Right renal cortex interstitium (tissue), 3 donors: Measurements from ENCODE around the gene CADPS2. TPM values are rescaled to one million over a fixed set of nuclear protein-coding genes. Genes with fewer than 3 reads are reported as not detected.

ENCODE experiments used
- DNase-seq, 3 donors: peaks; one replicate each; pipeline ENCODE4 v3.0.0-alpha.2; 2013; ENCODE audit warnings: low read depth in 3 of 3, low spot score in 2 of 3
- polyA plus RNA-seq, 3 donors: library from polyadenylated mRNA; unstranded; fragments of 120-200 nt; gene quantifications; one replicate each; pipeline ENCODE4 v1.2.1, GENCODE V29; 2013; ENCODE audit not compliant: insufficient read length in 3 of 3

Gene CADPS2
- polyA plus RNA-seq: 10 to 100 TPM; 47.2 to 69.8 (median 60.7) TPM

DNA sequence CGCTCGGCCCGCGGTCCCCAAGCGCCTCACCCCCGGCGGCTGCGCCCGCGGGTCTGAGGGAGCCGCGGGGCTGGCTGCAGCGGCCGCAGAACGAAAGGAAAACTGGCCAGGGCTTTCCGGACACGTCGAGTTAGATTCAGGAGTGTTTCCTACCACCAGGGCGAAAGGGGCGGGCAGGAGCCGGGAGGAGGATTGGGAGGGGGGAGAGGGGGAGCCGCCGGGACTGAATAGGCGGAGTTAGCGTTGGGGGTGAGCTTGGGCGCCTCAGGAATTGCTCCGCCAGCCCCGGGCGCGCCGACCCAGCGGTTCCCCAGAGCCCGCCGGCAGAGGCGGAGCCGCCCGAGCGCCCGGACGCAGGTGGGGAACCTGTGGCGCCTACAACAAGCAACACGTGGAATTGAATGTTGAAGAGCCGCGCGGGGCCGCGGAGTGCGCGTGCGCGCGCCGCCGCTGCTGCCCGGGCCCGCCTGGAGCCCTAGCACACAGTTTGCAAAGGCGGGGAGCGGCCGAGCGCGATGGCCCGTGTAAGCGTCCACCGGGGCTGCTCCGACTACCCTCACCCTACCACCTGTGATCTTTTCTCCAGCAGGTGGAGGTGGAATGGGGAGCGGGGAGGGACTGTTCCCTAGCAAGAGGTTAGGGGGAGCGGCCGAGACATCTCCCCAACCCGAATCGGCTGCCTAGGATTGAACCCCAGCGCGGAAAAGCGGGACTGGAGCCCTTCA, at the start of gene CADPS2:
Gene CADPS2 (minus strand): TSS at position 104 of the 725 bp plus-strand sequence. CDS start 123 bp downstream, outside the sequence.
- peak; percentile 66 to 78 (median 76) for DNase-seq

DNA sequence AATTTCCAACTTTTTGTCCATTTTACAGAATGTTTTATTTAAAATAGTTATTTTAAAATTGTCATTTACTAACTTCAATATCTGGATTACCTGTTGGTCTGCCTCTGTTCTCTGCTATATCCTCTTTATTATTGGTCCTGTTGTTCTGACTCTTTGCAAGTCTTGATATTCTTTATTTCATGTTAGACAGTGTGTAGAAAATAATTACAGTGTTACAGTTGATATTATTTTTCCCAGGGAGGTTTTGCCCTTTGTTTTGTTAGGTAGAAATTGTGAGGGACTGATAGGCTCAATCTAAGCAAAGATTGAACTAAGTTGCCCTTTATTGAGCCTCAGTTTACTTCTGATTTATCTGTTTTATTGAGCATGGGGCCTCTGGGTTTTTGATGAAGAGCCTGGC, 49.4 kb upstream of the CADPS2 start:
- DNase-seq: no peak

DNA sequence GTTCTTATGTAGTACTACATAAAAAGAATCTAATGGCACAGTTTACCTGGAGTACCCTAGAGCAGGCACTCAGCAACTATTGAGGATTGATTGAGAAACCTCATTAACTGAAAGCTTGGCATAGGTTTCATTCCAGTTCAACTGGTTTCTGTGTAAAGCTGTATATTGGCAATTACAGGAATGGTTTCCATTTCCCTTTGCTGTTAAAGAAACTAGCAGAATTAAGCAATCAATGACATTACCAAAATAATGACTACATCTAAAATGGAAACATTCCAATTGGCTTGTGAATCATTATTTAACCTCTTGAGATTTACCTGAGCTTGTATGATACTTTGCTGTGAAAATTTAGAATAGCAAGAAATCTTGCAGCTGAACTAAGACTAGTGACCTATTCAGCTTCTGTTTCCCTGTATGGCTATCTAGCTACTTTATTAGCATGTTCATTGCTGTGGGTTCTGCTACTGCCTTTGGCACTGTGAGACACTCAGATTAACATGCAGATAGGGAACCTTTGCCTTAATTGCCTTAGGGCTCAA, 33.5 kb upstream of the CADPS2 start:
- no peak for DNase-seq

DNA sequence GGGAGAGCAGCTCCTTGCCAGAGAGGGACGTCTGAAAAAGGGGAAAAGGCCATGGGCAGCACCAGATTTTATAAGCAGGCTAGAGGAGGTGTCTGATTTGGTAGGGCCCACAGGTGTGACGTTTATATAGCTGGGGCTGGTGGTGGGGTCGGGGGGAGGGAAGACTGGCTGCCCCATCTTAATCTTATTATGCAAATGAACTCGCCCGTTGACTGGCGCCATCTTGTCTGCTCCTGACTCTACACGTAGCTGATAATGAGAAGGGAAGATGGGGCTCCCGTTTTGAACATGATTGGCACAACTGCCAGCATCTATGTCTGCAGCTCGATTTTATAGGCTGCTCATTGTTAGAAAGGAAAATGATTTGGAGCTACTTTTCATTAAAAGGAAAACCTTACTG, 28.6 kb upstream of the CADPS2 start:
- no peak for DNase-seq

DNA sequence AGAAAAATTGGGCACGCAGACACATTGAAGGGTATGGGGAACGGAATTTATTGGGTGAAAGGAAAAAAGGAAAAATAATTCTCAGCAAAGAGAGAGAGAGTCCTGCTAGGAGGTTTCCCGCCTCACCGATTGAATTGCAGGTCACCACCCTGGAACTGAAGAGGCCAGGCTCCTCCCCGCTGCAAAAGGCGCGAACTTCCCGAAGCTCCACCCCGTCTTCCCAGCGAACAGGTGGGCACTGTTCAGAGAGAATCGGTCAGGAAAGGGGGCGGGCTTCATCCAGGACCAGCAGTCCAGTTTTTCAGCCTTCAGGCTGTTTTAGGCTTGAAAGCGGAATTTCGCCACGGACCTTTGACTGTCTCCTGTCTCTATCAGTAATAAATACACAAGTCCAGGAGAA, 27.3 kb upstream of the CADPS2 start:
- no peak for DNase-seq

DNA sequence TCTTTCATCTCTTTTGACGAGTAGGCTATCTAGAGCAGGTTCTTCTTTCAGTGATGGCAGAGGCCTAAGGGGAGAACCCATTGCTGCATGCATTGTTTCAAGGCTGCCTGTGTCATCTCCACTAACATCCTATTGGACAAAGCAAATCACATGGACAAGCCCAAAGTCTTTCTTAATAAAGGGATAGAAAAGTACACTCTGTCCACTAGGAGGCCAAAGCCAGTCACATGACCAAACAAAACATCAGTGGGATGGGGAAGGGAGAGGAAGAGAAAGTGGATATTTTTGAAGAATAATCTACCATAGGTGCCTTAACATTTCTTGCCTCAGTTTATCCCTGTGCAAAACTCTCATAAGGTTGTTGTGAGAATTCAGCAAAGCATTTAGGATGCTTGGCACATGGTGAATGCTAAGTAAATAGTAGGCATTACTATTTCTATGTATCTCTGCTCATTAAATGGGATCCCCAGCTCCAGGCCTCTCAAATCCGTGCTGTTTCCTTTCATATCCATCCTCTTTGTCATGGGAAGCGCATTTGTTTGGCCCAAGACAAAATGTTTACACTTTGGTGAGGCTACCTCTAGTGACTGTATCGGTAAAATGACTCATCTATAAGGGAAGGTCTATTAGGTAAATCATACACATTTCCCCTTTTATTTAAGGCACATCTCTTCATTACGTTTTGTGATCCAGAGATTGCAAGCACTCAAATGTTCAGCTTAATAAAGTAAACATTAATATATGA, 16.7 kb upstream of the CADPS2 start:
- no peak for DNase-seq

DNA sequence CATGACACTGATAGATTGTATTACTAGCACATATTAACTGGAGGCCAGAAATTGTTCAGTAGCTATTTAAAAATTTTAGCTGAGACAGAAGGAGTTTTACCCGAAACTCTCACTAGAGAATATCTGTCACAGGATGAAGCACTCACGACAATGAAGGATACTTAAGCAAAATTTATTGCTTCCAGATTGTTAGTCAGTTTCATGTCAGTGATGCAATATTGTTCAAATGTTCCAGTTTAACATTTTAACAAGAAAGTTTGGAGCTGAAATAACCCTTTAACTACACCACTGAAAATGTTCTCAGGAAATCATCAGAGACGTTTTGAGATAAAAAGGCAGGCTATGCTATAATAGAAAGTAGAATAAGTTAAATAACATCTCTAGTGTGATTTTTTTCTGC, 15.0 kb upstream of the CADPS2 start:
- DNase-seq: no peak

DNA sequence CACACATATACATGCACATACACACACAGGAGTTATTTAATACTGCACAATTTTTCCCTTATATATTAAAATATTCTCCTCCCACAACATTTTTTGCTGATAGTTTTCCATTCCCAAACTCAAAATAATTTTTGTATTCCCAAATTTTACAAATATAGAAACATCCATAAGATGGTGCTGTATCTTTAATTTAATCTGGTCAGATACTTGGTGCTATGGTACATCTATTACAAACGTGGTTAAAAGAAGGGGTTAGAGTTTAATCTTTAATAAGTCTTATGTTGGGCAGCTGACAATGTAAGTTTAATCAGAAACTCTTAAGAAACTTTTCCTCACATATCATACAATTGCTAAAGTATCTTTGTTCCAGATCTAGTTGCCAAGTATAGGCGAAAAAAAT, 10.2 kb upstream of the CADPS2 start:
- DNase-seq: no peak

DNA sequence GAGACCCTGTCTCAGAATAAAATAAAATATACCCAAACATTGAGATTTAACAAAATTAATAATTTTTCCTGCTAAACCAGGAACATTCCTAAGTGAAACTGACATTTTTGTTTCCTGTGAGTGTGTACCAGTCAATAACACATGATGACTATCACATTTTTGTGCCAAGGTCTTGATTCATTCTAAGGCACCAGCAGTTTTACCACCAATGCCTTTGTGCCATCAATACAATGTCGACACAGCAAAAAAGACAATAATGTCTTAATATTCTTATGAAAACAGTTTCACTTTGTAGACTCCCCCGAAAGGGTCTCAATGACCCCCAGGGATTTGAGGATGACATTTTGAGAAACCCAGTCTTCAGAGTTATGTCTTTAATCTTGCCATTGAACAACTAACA, 7.2 kb upstream of the CADPS2 start:
- no peak for DNase-seq

DNA sequence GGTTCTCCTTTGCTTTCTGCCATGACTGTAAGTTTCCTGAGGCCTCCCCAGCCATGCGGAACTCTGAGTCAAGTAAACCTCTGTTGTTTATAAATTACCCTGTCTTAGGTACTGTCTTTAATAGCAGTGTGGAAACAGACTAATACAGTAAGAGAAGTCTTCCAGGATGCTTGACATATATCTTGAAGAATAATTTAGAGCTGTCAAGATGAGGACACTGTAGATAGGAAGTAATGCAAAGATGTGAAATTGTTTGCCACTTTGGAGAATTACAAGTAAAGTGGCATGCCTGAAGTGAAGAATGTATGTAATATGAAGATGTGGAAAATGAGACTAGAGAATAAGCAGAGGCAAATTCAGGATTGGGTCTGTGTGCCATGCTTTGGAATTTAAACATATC, 2.9 kb upstream of the CADPS2 start:
- no peak for DNase-seq

DNA sequence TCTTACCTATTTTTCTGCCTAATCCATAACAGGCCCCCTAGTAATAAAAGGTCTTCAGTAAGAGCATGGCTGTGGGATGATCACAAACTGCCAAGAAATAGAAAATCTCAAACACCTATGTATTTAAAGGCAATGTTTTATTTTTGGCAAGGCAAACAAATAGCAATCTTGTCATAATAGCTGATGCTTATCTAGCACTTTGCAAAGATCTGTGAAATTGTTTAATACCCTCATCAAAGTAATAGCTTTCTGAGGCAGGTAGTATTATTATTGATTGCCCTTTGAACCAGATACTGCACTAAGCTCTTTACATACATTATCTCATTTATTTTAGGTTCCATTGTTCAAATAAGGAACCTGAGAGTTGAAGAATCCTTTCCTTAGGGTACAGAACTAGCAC, 1.6 kb upstream of the CADPS2 start:
- DNase-seq: no peak

DNA sequence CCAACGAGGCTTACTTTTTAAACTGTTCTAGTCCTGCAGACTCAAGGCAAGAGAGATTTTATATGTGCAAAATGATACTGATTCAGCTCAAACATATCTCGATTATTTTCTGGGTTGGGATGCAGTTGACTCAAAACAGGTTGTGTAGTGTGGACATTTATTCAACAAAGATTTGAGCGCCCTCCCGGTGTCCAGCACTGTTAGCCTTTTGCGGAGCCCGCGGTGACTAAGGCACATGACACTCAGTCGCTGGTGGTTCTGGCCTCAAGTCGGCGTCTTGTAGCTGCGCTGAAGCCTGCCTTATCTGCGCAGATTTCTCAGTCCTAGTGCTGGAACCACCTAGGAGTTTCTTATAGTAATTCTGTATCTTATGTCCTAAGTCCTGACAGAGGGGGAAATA, 938 bp upstream of the CADPS2 start:
- DNase-seq: peak in 2 of 3 donors; percentile 47 to 55

DNA sequence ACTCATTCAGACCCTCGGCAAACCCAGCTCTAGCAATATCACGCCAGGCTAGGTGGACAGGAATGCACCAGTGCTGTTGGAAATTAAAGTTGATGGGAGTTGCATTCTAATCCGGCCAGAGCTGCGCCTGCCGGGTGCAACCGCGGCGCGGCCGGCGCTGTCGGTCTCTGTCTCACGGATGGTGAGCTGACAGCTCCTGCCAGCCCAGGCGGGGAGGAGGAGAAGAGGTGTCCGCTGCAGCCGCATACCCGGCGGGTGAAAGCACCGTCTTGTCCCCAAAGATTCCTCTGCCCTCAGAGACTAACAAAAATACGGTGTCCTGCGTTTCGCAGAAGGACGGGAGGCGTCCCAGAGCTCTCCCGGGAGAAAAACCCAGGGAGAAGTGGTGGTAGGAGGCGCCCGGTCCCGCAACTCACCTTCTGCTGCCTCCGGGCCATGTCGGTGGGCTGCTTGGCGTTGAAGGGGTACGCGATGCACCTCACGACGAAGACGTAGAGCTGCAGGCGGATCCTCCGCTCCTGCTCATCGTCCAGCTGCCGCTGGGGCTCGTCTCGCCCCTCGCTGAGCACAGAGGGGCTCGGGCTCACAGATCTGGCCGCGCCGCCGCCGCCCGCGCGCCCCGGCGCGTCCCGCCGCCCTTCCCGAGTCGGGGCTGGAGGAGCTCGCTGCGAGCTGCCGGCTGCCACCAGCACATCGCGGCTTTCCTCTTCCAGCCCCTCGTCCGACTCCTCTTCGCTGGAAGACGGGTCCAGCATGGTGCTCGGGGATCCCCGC, 490 bp downstream of the CADPS2 start:
- DNase-seq: peak in 1 of 3 donors; percentile 10

DNA sequence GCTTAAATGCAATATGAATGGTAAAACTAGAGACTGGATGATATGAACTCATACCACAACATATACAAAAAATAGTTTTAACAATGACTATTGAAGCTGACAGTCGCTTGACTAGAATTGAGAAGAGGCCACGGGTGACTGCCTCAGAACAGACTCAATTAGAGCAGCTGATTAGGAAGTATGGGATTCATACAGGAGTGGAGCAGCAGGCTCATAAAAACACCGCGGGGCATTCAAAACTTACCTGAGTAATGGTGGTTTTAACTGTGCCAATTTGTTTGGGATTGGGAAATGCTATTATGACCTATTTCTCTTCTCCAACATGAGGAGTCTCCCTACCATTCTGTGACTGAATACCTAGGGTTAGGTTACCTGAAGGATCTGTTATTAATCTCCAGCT, 2.1 kb downstream of the CADPS2 start:
- DNase-seq: no peak

DNA sequence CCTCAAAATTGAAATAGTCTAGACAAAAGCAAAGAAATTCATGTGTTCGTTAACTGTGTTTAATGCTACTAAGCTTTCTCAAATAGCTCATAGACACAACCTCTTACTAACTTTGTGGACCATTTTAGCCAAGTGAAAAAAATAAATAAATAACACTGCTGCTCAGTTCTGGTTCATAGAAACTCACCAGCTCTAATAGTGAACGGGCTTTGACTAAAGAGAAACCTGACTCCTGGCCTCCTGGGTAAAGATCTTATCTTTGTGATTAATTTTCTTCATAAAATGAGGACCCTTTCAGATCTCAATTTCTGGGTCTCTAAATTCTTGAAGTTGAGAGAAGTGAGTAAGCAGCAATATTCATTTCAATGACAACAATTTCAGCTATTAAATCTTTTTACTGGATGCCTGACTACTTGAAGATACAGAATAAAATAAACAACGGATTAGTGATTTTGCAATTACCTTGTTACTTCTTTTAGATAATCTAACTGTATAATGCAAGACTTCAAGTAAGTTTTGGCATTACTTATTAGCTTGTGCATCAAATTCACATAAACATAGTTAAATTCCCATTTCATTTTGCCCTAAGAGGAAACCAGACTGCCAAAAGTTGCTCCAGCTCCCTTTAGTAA, 3.1 kb downstream of the CADPS2 start:
- DNase-seq: peak in 1 of 3 donors; percentile 9

DNA sequence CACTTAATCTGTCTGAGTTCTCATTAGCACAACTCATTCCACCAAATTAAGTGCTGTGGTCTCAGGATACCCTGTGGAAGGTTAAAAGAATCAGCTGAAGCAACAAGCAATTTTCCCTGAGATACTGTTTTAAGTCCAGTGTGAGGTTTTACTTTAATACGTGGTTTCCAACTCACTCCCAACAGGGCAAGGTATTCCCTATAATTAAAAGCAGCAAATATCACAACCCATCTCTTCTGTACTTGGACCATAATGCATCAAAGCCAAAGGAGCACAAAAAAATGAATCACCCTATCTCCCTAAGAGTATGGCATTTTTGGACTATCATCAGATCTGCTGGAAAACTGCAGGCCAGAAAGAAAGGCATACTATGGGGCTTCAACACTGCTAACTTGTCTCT, 4.9 kb downstream of the CADPS2 start:
- DNase-seq: no peak

DNA sequence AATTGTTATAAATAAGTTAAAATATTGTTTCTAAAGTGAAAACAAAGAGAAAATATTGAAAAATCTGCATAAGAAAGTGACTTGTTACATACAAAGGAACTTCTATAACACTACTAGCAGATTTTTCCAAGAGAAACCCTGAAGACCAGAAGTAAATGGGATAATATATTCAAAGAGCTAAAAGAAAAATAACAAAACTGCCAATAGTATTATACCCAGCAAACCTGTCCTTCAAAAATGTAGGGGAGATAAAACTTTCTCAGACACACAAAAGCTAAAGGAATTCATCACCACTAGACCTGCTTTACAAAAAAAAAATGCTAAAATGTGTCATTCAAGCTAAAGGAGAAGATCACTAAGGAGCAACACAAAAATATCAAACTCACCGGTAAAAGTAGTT, 17.0 kb downstream of the CADPS2 start:
- DNase-seq: no peak

DNA sequence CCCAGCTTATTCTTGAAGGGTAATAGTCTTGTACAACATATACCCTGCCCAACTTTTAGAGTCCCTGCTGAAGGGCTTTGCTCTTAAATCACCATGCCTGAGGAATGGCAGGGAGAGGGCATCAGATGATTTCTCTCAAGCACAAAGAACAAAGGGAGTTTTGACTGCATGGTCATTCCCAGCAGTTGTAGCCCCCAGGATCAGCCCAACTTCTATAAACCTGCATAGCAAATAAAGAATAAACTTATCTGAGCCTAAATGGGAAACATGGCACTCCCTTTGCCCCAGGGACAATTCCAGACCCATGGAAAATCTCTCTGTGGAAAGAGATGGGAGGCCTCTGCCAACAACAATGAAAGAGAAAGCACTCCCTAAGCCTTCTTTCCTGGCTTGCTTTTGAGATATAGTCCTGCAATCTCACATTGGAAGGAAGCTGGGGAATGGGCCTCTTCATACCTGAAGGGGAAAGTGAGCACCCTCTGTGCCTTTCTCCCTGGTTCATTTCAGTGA, 18.7 kb downstream of the CADPS2 start:
- no peak for DNase-seq

DNA sequence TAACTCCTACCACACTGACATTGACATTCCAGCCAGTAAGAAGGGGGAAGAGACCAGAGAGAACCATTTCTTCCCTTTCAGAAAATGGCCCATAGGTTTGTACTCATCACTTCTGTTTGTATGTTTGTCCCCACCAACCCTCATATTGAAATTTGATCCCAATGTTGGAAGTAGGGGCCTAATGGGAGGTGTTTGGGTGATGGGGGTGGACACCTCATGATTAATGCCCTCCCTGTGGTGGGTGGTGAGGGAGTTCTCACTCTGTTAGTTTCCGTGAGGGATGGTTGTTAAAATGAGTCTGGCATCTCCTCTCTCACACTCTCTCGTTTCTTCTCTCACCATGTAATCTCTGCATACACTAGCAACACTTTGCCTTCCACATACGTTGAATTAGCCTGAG, 21.4 kb downstream of the CADPS2 start:
- DNase-seq: no peak

DNA sequence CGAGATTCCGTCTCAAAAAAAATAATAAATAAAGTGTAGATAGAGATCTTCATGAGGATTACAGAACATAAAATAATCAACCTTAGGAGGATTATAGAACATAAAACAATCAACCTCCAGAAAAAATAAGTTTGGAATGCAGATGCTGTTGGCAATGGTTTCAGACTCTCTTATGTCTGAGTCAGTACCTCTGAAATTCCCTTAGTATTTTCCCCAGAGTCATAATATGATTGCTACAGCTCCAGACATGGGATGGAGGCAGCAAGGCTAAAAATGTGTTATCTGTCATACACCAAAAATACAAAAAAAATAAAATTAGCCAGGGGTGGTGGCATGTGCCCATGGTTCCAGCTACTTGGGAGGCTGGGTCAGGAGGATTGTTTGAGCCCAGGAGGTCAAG, 22.2 kb downstream of the CADPS2 start:
- DNase-seq: no peak

DNA sequence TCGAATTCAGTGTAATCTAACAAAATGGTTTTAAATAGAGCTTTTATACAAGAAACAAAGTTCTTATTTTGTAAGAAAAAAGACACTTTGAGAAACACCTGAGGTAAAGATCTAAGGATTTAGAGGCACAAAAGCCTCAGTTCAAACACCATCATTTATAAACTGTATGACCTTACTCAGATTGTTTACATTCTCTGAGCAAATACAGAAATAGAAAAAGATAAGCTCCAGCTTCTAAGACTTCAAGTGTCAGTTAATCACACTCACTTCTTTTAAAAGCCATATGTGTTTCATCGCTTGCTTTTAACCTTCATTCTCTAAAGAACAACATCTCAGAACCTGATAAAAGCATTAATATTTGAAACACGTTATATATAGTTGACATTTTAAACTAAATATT, 27.9 kb downstream of the CADPS2 start:
- no peak for DNase-seq
